Loucy (cell line): ENCODE data around the gene LAIR1.

Source experiments
- CTCF ChIP-seq: fragments of 200-600 bp; sonication (generic); conservative IDR thresholded peaks from 2 replicates; pipeline ENCODE4 v1.5.1; 2014; ENCODE audit warnings: mild to moderate bottlenecking, antibody characterized with exemption, low read length
- EZH2phosphoT487 ChIP-seq: fragments of 200-600 bp; IDR thresholded peaks from 2 replicates; pipeline ENCODE4 v1.6.1; 2018; ENCODE audit warnings: antibody characterized with exemption, mild to moderate bottlenecking, moderate library complexity, borderline replicate concordance

- TF ChIP-seq CTCF (no peak), EZH2phosphoT487 (no peak)
Measured at GRCh38 chr19:54312011-54312410, 52.7 kb downstream of the LAIR1 start.
